Skeletal muscle tissue (tissue), 4 donors: ENCODE results near the gene TSPAN14. TPM values are rescaled to one million over a fixed set of nuclear protein-coding genes. Genes with fewer than 3 reads are reported as not detected.
"Not testable (repeated sequence)": the region's sequence is repeated elsewhere in the genome, so short reads cannot be mapped to it uniquely, and the experiment has no call there.

ENCODE experiments used
- H3K27ac ChIP-seq: one replicate; pipeline ENCODE4 v1.7.0; 2013; ENCODE audit warnings: mild to moderate bottlenecking, low read depth, low read length, inconsistent platforms
- H3K27me3 ChIP-seq, 3 donors: one replicate each; pipeline ENCODE4 v1.7.0; 2013; ENCODE audit warnings: low read length in 3 of 3; ENCODE audit not compliant: control insufficient read depth in 3 of 3, insufficient read depth in 3 of 3
- H3K36me3 ChIP-seq, 3 donors: one replicate each; pipeline ENCODE4 v1.7.0; 2013; ENCODE audit warnings: low read length in 3 of 3; ENCODE audit not compliant: control insufficient read depth in 3 of 3, insufficient read depth in 3 of 3
- H3K4me1 ChIP-seq, 3 donors: one replicate each; pipeline ENCODE4 v1.7.0; 2013; ENCODE audit warnings: low read length in 3 of 3, mild to moderate bottlenecking in 3 of 3; ENCODE audit not compliant: control insufficient read depth in 3 of 3, insufficient read depth in 3 of 3
- H3K4me3 ChIP-seq, 3 donors: one replicate each; pipeline ENCODE4 v1.7.0; 2013; ENCODE audit warnings: low read length in 3 of 3
- H3K9ac ChIP-seq, 3 donors: one replicate each; pipeline ENCODE4 v1.7.0; 2013; ENCODE audit warnings: low read length in 3 of 3, mild to moderate bottlenecking in 3 of 3, moderate library complexity in 2 of 3, low read depth in 1 of 3
- H3K9me3 ChIP-seq, 3 donors: one replicate each; pipeline ENCODE4 v1.7.0; 2013; ENCODE audit warnings: low read length in 3 of 3; ENCODE audit not compliant: control insufficient read depth in 3 of 3
- total RNA-seq: library from RNA; depleted of rRNA; stranded (reverse); fragments of >200 nt; gene quantifications from one replicate; pipeline ENCODE4 v1.2.3, GENCODE V29; 2014
- donor health status: Osteomylitis.

Gene TSPAN14
- total RNA-seq, 1 donor from 2014 or later = 6.3 TPM

- H3K9me3 ChIP-seq = no peaks in the 10 kb centered on the region
- no peak overlapping the region for H3K4me3 ChIP-seq
- peaks cover 0 to 14% (median 11%) of the 10 kb centered on the region in 3 donors for H3K4me1 ChIP-seq
- no peak overlapping the region for H3K9ac ChIP-seq
- peaks cover 0 to 6% (median 5%) of the 10 kb centered on the region in 3 donors for H3K27me3 ChIP-seq
- no peak overlapping the region for H3K27ac ChIP-seq
- no peaks in the 10 kb centered on the region for H3K36me3 ChIP-seq
These were observed 84.5 kb downstream of the TSPAN14 start for GRCh38 chr10:80538481-80539185.

- H3K9me3 ChIP-seq = no peaks in the 10 kb centered on the region
- peaks cover 0 to 14% (median 11%) of the 10 kb centered on the region in 3 donors for H3K4me1 ChIP-seq
- no peak overlapping the region for H3K27ac ChIP-seq
- H3K4me3 ChIP-seq = no peak overlapping the region
- no peaks in the 10 kb centered on the region for H3K36me3 ChIP-seq
- H3K27me3 ChIP-seq = peaks cover 0 to 8% (median 5%) of the 10 kb centered on the region in 3 donors
- no peak overlapping the region for H3K9ac ChIP-seq
These were observed 85.4 kb downstream of the TSPAN14 start for GRCh38 chr10:80539421-80540031.

- H3K9ac ChIP-seq = no peak overlapping the region
- H3K36me3 ChIP-seq = no peaks in the 10 kb centered on the region
- H3K27ac ChIP-seq = no peak overlapping the region
- no peaks in the 10 kb centered on the region for H3K9me3 ChIP-seq
- H3K4me3 ChIP-seq = no peak overlapping the region
- peaks cover 0 to 14% (median 11%) of the 10 kb centered on the region in 3 donors for H3K4me1 ChIP-seq
- peaks cover 0 to 8% (median 5%) of the 10 kb centered on the region in 3 donors for H3K27me3 ChIP-seq
These were observed 86.0 kb downstream of the TSPAN14 start for GRCh38 chr10:80540136-80540535.

GRCh38 chr10:80540618-80540980 lies 86.5 kb downstream of the TSPAN14 start:
- H3K4me1 ChIP-seq = peaks cover 0 to 14% (median 11%) of the 10 kb centered on the region in 3 donors
- H3K27me3 ChIP-seq = peaks cover 0 to 8% (median 5%) of the 10 kb centered on the region in 3 donors
- H3K27ac ChIP-seq = peak overlapping the region; percentile 38
- no peak overlapping the region for H3K4me3 ChIP-seq
- H3K9ac ChIP-seq = no peak overlapping the region
- H3K36me3 ChIP-seq = no peaks in the 10 kb centered on the region
- no peaks in the 10 kb centered on the region for H3K9me3 ChIP-seq

- H3K4me1 ChIP-seq = peaks cover 0 to 14% (median 9%) of the 10 kb centered on the region in 3 donors
- H3K36me3 ChIP-seq = no peaks in the 10 kb centered on the region
- no peaks in the 10 kb centered on the region for H3K9me3 ChIP-seq
- H3K27me3 ChIP-seq = peaks cover 0 to 8% (median 5%) of the 10 kb centered on the region in 3 donors
- peak overlapping the region in 1 of 3 donors; percentile 40 for H3K9ac ChIP-seq
- H3K4me3 ChIP-seq = no peak overlapping the region
- H3K27ac ChIP-seq = peak overlapping the region; percentile 54
These were observed 87.1 kb downstream of the TSPAN14 start for GRCh38 chr10:80540981-80541750.

- peaks cover 0 to 14% (median 8%) of the 10 kb centered on the region in 3 donors for H3K4me1 ChIP-seq
- no peak overlapping the region for H3K4me3 ChIP-seq
- peak overlapping the region; percentile 54 for H3K27ac ChIP-seq
- H3K9me3 ChIP-seq = no peaks in the 10 kb centered on the region
- H3K9ac ChIP-seq = no peak overlapping the region
- H3K36me3 ChIP-seq = no peaks in the 10 kb centered on the region
- H3K27me3 ChIP-seq = peaks cover 0 to 8% (median 5%) of the 10 kb centered on the region in 3 donors
These were observed 87.9 kb downstream of the TSPAN14 start for GRCh38 chr10:80542053-80542452.

GRCh38 chr10:80542652-80543318 lies 88.7 kb downstream of the TSPAN14 start:
- Histone ChIP-seq H3K9me3 (no peaks in the 10 kb centered on the region), H3K36me3 (no peaks in the 10 kb centered on the region), H3K27ac (no peak overlapping the region)

GRCh38 chr10:80543319-80543672 lies 89.2 kb downstream of the TSPAN14 start:
- H3K27ac ChIP-seq, H3K27me3 ChIP-seq, H3K9me3 ChIP-seq, H3K4me3 ChIP-seq, H3K36me3 ChIP-seq, H3K9ac ChIP-seq: not testable (repeated sequence)
- peaks cover 0 to 14% (median 8%) of the 10 kb centered on the region in 3 donors for H3K4me1 ChIP-seq

More at GRCh38 chr10:80542652-80543318, 88.7 kb downstream of the TSPAN14 start:
- Histone ChIP-seq H3K4me1 (peaks cover 0 to 14% (median 8%) of the 10 kb centered on the region in 3 donors), H3K4me3 (no peak overlapping the region), H3K27me3 (peaks cover 0 to 8% (median 5%) of the 10 kb centered on the region in 3 donors), H3K9ac (no peak overlapping the region)

- H3K9me3 ChIP-seq = no peaks in the 10 kb centered on the region
- H3K36me3 ChIP-seq = no peaks in the 10 kb centered on the region
- H3K9ac ChIP-seq = no peak overlapping the region
- peaks cover 0 to 8% (median 5%) of the 10 kb centered on the region in 3 donors for H3K27me3 ChIP-seq
- no peak overlapping the region for H3K4me3 ChIP-seq
- H3K27ac ChIP-seq = no peak overlapping the region
- peaks cover 0 to 14% (median 8%) of the 10 kb centered on the region in 3 donors for H3K4me1 ChIP-seq
These were observed 90.3 kb downstream of the TSPAN14 start for GRCh38 chr10:80544316-80544953.
